Measurements from ENCODE around the gene CRISPLD2.
A peak's percentile ranks its signal among the peaks of the same experiment; 100 is the strongest.
"Not testable (repeated sequence)": the region's sequence is repeated elsewhere in the genome, so short reads cannot be mapped to it uniquely, and the experiment has no call there.

Gene CRISPLD2

GRCh38 chr16:84860383-84860782 lies 40.6 kb downstream of the CRISPLD2 start:
- no peak for DNase-seq (ENCODE audit: low spot score)

GRCh38 chr16:84861671-84862070 lies 41.9 kb downstream of the CRISPLD2 start:
- no peak for DNase-seq (ENCODE audit: low spot score)

- DNase-seq (ENCODE audit: low spot score), result no peak
Measured at GRCh38 chr16:84862804-84863480, 43.2 kb downstream of the CRISPLD2 start.

- DNase-seq (ENCODE audit: low spot score), result no peak
Measured at GRCh38 chr16:84863481-84863814, 43.7 kb downstream of the CRISPLD2 start.

GRCh38 chr16:84864326-84864955 lies 44.7 kb downstream of the CRISPLD2 start:
- DNase-seq (ENCODE audit: low spot score), result no peak

- no peak for DNase-seq (ENCODE audit: low spot score)
Measured at GRCh38 chr16:84867696-84868095, 47.9 kb downstream of the CRISPLD2 start.

GRCh38 chr16:84868328-84868727 lies 48.5 kb downstream of the CRISPLD2 start:
- no peak for DNase-seq (ENCODE audit: low spot score)

- no peak for DNase-seq (ENCODE audit: low spot score)
Measured at GRCh38 chr16:84868829-84869472, 49.2 kb downstream of the CRISPLD2 start.

- no peak for DNase-seq (ENCODE audit: low spot score)
Measured at GRCh38 chr16:84869473-84869845, 49.7 kb downstream of the CRISPLD2 start.

- DNase-seq (ENCODE audit: low spot score), result not testable (repeated sequence)
Measured at GRCh38 chr16:84872971-84873370, 53.2 kb downstream of the CRISPLD2 start.

- no peak for DNase-seq (ENCODE audit: low spot score)
Measured at GRCh38 chr16:84874004-84874435, 54.2 kb downstream of the CRISPLD2 start.

GRCh38 chr16:84874553-84874952 lies 54.8 kb downstream of the CRISPLD2 start:
- no peak for DNase-seq (ENCODE audit: low spot score)

- DNase-seq (ENCODE audit: low spot score), result no peak
Measured at GRCh38 chr16:84874983-84875382, 55.2 kb downstream of the CRISPLD2 start.

- DNase-seq (ENCODE audit: low spot score), result no peak
Measured at GRCh38 chr16:84875846-84876245, 56.1 kb downstream of the CRISPLD2 start.

GRCh38 chr16:84876873-84877606 lies 57.3 kb downstream of the CRISPLD2 start:
- DNase-seq (ENCODE audit: low spot score), result no peak

GRCh38 chr16:84878770-84879169 lies 59.0 kb downstream of the CRISPLD2 start:
- DNase-seq (ENCODE audit: low spot score), result no peak

- DNase-seq (ENCODE audit: low spot score), result no peak
Measured at GRCh38 chr16:84879569-84880487, 60.0 kb downstream of the CRISPLD2 start.

- peak; percentile 51 for DNase-seq (ENCODE audit: low spot score)
Measured at GRCh38 chr16:84881702-84882521, 62.1 kb downstream of the CRISPLD2 start.

- DNase-seq (ENCODE audit: low spot score), result no peak
Measured at GRCh38 chr16:84883301-84883700, 63.5 kb downstream of the CRISPLD2 start.

- no peak for DNase-seq (ENCODE audit: low spot score)
Measured at GRCh38 chr16:84884246-84884595, 64.4 kb downstream of the CRISPLD2 start.

All from kidney capillary endothelial cell (primary cell).